Measurements from ENCODE around the gene TNPO2. TPM values are rescaled to one million over a fixed set of nuclear protein-coding genes. Genes with fewer than 3 reads are reported as not detected.

TNPO2 gene
- 36.6 and 41.9 TPM in 2 replicates for total RNA-seq

GRCh38 chr19:12723641-12724426 lies at the start of gene TNPO2:
TSS of gene TNPO2 (minus strand) at chr19:12723932. CDS start at chr19:12720977, 2,955 bp downstream.

GRCh38 chr19:12751635-12752034 lies 27.9 kb upstream of the TNPO2 start, which contains the start of gene BEST2:
TSS of gene BEST2 (plus strand) at chr19:12751791. CDS start at chr19:12752593, 802 bp downstream.

GRCh38 chr19:12736995-12737834 lies 13.5 kb upstream of the TNPO2 start, which contains the start of gene GET3:
TSS of gene GET3 (plus strand) at chr19:12737497. CDS start at chr19:12737506, 9 bp downstream.

GRCh38 chr19:12696366-12697335 lies 27.1 kb downstream of the TNPO2 start, which contains the start of gene FBXW9:
TSS of gene FBXW9 (minus strand) at chr19:12696631. CDS start at chr19:12696581, 50 bp downstream.

GRCh38 chr19:12687496-12688196 lies 36.1 kb downstream of the TNPO2 start, which contains the start of gene GNG14:
TSS of gene GNG14 (plus strand) at chr19:12687998. CDS start at chr19:12688049, 51 bp downstream.

GRCh38 chr19:12681074-12681987 lies 42.4 kb downstream of the TNPO2 start, which contains the start of gene DHPS:
TSS of gene DHPS (minus strand) at chr19:12681880. CDS start at chr19:12681766, 114 bp downstream.

GRCh38 chr19:12666265-12667048 lies 57.3 kb downstream of the TNPO2 start, which contains the start of the genes MAN2B1 and WDR83:
TSS of gene MAN2B1 (minus strand) at chr19:12666742. CDS start at chr19:12666701, 41 bp downstream.
TSS of gene WDR83 (plus strand) at chr19:12666807. CDS start at chr19:12669791, 2,984 bp downstream.

Other genes starting within 250 kb of the TNPO2 start
- gene ZNF709, start 239.1 kb downstream of the TNPO2 start, total RNA-seq: 0.23 and 0.56 TPM in 2 replicates
- gene ZNF564, start 172.4 kb downstream of the TNPO2 start, total RNA-seq: 2.3 and 3.7 TPM in 2 replicates
- gene ZNF490, start 113.1 kb downstream of the TNPO2 start, total RNA-seq: 3.0 and 4.3 TPM in 2 replicates
- 9.0 and 9.2 TPM in 2 replicates for gene ZNF791, start 113.0 kb downstream of the TNPO2 start, total RNA-seq
- gene MAN2B1, start 57.2 kb downstream of the TNPO2 start, total RNA-seq: 39.4 and 43.9 TPM in 2 replicates
- gene WDR83, start 57.1 kb downstream of the TNPO2 start, total RNA-seq: 6.2 and 10.6 TPM in 2 replicates
- gene DHPS, start 42.1 kb downstream of the TNPO2 start, total RNA-seq: 63.6 and 81.8 TPM in 2 replicates
- gene GNG14, start 35.9 kb downstream of the TNPO2 start, total RNA-seq: not detected in 2 replicates
- gene FBXW9, start 27.3 kb downstream of the TNPO2 start, total RNA-seq: 15.8 and 23.4 TPM in 2 replicates
- 284 and 434 TPM in 2 replicates for gene TRIR, start 10.8 kb upstream of the TNPO2 start, total RNA-seq
- gene GET3, start 13.6 kb upstream of the TNPO2 start, total RNA-seq: 64.1 and 82.2 TPM in 2 replicates
- gene BEST2, start 27.9 kb upstream of the TNPO2 start, total RNA-seq: not detected in 2 replicates
- gene HOOK2, start 51.6 kb upstream of the TNPO2 start, total RNA-seq: 25.5 and 32.4 TPM in 2 replicates
- gene JUNB, start 67.6 kb upstream of the TNPO2 start, total RNA-seq: 514 and 542 TPM in 2 replicates
- 476 and 536 TPM in 2 replicates for gene PRDX2, start 77.9 kb upstream of the TNPO2 start, total RNA-seq
- gene THSD8, start 78.1 kb upstream of the TNPO2 start, total RNA-seq: not detected in 2 replicates
- 39.0 and 42.2 TPM in 2 replicates for gene RNASEH2A, start 82.7 kb upstream of the TNPO2 start, total RNA-seq
- not detected in 2 replicates for gene RTBDN, start 110.6 kb upstream of the TNPO2 start, total RNA-seq
- 0.23 and 0.42 TPM in 2 replicates for gene MAST1, start 114.6 kb upstream of the TNPO2 start, total RNA-seq
- 29.3 and 32.3 TPM in 2 replicates for gene DNASE2, start 157.5 kb upstream of the TNPO2 start, total RNA-seq
- not detected in 2 replicates for gene KLF1, start 163.3 kb upstream of the TNPO2 start, total RNA-seq
- gene GCDH, start 167.2 kb upstream of the TNPO2 start, total RNA-seq: 20.6 and 38.9 TPM in 2 replicates
- gene SYCE2, start 195.4 kb upstream of the TNPO2 start, total RNA-seq: 0.14 and 2.2 TPM in 2 replicates
- 96.3 and 108 TPM in 2 replicates for gene FARSA, start 209.8 kb upstream of the TNPO2 start, total RNA-seq
- 926 and 958 TPM in 2 replicates for gene CALR, start 214.7 kb upstream of the TNPO2 start, total RNA-seq
- gene RAD23A, start 221.9 kb upstream of the TNPO2 start, total RNA-seq: 103 and 117 TPM in 2 replicates
- gene GADD45GIP1, start 233.3 kb upstream of the TNPO2 start, total RNA-seq: 88.6 and 107 TPM in 2 replicates
- gene DAND5, start 245.6 kb upstream of the TNPO2 start, total RNA-seq: 0.07 TPM in 1 of 2 replicates, not detected in the other

Data from airway epithelial cell (primary cell).